Activated CD4-positive, alpha-beta T cell treated with anti-CD3 and anti-CD28 coated beads for 48 hours (primary cell): Measurements from ENCODE around the gene AFF3.
"Not testable (repeated sequence)": the region's sequence is repeated elsewhere in the genome, so short reads cannot be mapped to it uniquely, and the experiment has no call there.

ENCODE experiments used
- DNase-seq: peaks from one replicate; pipeline ENCODE4 v3.0.0-alpha.2; 2020

AFF3 gene

GRCh38 chr2:99776206-99776905 is 366.0 kb downstream of the AFF3 start:
- DNase-seq: no peak

- no peak for DNase-seq
Measured at GRCh38 chr2:99775585-99775984, 366.8 kb downstream of the AFF3 start.

- not testable (repeated sequence) for DNase-seq
Measured at GRCh38 chr2:99773642-99774041, 368.7 kb downstream of the AFF3 start.

- no peak for DNase-seq
Measured at GRCh38 chr2:99772591-99773331, 369.6 kb downstream of the AFF3 start.

- no peak for DNase-seq
Measured at GRCh38 chr2:99771681-99772333, 370.6 kb downstream of the AFF3 start.

GRCh38 chr2:99770876-99771275 is 371.5 kb downstream of the AFF3 start:
- no peak for DNase-seq

GRCh38 chr2:99765731-99766318 is 376.6 kb downstream of the AFF3 start:
- DNase-seq: no peak

GRCh38 chr2:99763764-99764163 is 378.6 kb downstream of the AFF3 start:
- no peak for DNase-seq

- DNase-seq: no peak
Measured at GRCh38 chr2:99762714-99763113, 379.7 kb downstream of the AFF3 start.

GRCh38 chr2:99757611-99758114 is 384.7 kb downstream of the AFF3 start:
- no peak for DNase-seq

- no peak for DNase-seq
Measured at GRCh38 chr2:99756059-99756458, 386.3 kb downstream of the AFF3 start.

- DNase-seq: no peak
Measured at GRCh38 chr2:99754210-99754609, 388.2 kb downstream of the AFF3 start.

GRCh38 chr2:99753505-99753904 is 388.9 kb downstream of the AFF3 start:
- no peak for DNase-seq

GRCh38 chr2:99748344-99748743 is 394.0 kb downstream of the AFF3 start:
- no peak for DNase-seq

- no peak for DNase-seq
Measured at GRCh38 chr2:99747842-99748241, 394.5 kb downstream of the AFF3 start.

GRCh38 chr2:99743146-99743545 is 399.2 kb downstream of the AFF3 start:
- DNase-seq: no peak

- no peak for DNase-seq
Measured at GRCh38 chr2:99737537-99737936, 404.9 kb downstream of the AFF3 start.

- no peak for DNase-seq
Measured at GRCh38 chr2:99735753-99736152, 406.6 kb downstream of the AFF3 start.

- not testable (repeated sequence) for DNase-seq
Measured at GRCh38 chr2:99735314-99735713, 407.1 kb downstream of the AFF3 start.

GRCh38 chr2:99734236-99734635 is 408.2 kb downstream of the AFF3 start:
- no peak for DNase-seq

GRCh38 chr2:99729104-99730025 is 413.0 kb downstream of the AFF3 start:
- no peak for DNase-seq

- no peak for DNase-seq
Measured at GRCh38 chr2:99728166-99728565, 414.2 kb downstream of the AFF3 start.
